ENCODE results near the gene MECR.
A peak's percentile ranks its signal among the peaks of the same experiment; 100 is the strongest.

MECR gene

DNA sequence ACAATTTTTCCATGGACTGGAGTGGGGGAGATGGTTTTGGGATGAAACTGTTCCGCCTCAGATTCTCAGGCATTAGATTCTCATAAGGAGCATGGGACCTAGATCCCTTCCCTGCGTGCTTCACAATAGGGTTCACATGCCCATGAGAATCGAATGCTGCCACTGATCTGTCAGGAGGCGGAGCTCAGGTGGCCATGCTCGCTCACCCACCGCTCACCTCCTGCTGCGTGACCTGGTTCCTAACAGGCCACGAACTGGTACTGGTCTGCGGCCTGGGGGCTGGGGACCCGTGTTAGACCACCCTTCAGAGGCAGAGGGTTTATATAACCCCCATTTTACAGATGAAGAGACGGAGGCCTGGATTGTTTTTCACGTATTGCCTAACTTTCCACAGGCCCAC lies 32.7 kb downstream of the MECR start:
- Histone ChIP-seq H2AFZ (ENCODE audit: low read depth, low read length) (no peak overlapping the region), H2BK15ac (ENCODE audit: low read depth, poor library complexity, severe bottlenecking) (no peak overlapping the region), H2BK5ac (ENCODE audit: low read depth, low read length, poor library complexity, severe bottlenecking) (no peak overlapping the region), H2BK120ac (ENCODE audit: low read depth, low read length) (no peak overlapping the region), H3K4me1 (ENCODE audit: control insufficient read depth, insufficient read depth, low read depth, low read length) (peaks cover 9% of the 10 kb centered on the region), H4K8ac (ENCODE audit: low read length) (no peak overlapping the region), H4K91ac (ENCODE audit: low read length) (no peak overlapping the region), H3K9me3 (ENCODE audit: control insufficient read depth, low read length) (no peaks in the 10 kb centered on the region), H3K4me3 (ENCODE audit: insufficient read depth in 1 of 2, low read depth in 1 of 2, low read length in 2 of 2) (no peak overlapping the region), H3K23ac (ENCODE audit: low read length in 2 of 2) (no peak overlapping the region), H2AK5ac (ENCODE audit: low read length, severe bottlenecking) (no peak overlapping the region), H3K36me3 (ENCODE audit: control insufficient read depth in 1 of 2, insufficient read depth in 2 of 2, low read depth in 1 of 2, low read length in 2 of 2) (peaks cover 53 to 72% of the 10 kb centered on the region in 2 experiments), H3K79me1 (replicated peaks; ENCODE audit: low read length, poor library complexity, severe bottlenecking) (peaks cover 4% of the 10 kb centered on the region), H3K18ac (ENCODE audit: low read depth in 1 of 2, low read length in 2 of 2) (no peak overlapping the region), H2BK12ac (ENCODE audit: low read length in 2 of 2) (no peak overlapping the region), H3K4ac (ENCODE audit: low read depth in 1 of 2, low read length in 2 of 2) (no peak overlapping the region), H3K27ac (ENCODE audit: low read length, poor library complexity, severe bottlenecking) (no peak overlapping the region), H3K9ac (ENCODE audit: low read length) (no peak overlapping the region), H3K4me2 (ENCODE audit: low read length, poor library complexity, severe bottlenecking) (no peak overlapping the region), H3K14ac (ENCODE audit: low read length in 2 of 2) (no peak overlapping the region), H3K27me3 (ENCODE audit: control insufficient read depth in 1 of 2, insufficient read depth in 1 of 2, low read length in 2 of 2) (no peaks in the 10 kb centered on the region)
- 91% methylated on average over 12 of the region's 12 CpGs for WGBS
- DNase-seq = no peak

- Histone ChIP-seq H3K4ac (ENCODE audit: low read depth in 1 of 2, low read length in 2 of 2) (no peak overlapping the region), H4K8ac (ENCODE audit: low read length) (no peak overlapping the region), H2AK5ac (ENCODE audit: low read length, severe bottlenecking) (no peak overlapping the region), H3K18ac (ENCODE audit: low read depth in 1 of 2, low read length in 2 of 2) (no peak overlapping the region), H3K36me3 (ENCODE audit: control insufficient read depth in 1 of 2, insufficient read depth in 2 of 2, low read depth in 1 of 2, low read length in 2 of 2) (peaks cover 55 to 74% of the 10 kb centered on the region in 2 experiments), H3K4me3 (ENCODE audit: insufficient read depth in 1 of 2, low read depth in 1 of 2, low read length in 2 of 2) (no peak overlapping the region), H3K27ac (ENCODE audit: low read length, poor library complexity, severe bottlenecking) (no peak overlapping the region), H4K91ac (ENCODE audit: low read length) (no peak overlapping the region), H3K4me2 (ENCODE audit: low read length, poor library complexity, severe bottlenecking) (no peak overlapping the region), H2BK15ac (ENCODE audit: low read depth, poor library complexity, severe bottlenecking) (no peak overlapping the region), H3K4me1 (ENCODE audit: control insufficient read depth, insufficient read depth, low read depth, low read length) (peaks cover 9% of the 10 kb centered on the region), H3K14ac (ENCODE audit: low read length in 2 of 2) (no peak overlapping the region), H3K9ac (ENCODE audit: low read length) (peak overlapping the region; percentile 47), H2AFZ (ENCODE audit: low read depth, low read length) (no peak overlapping the region), H2BK5ac (ENCODE audit: low read depth, low read length, poor library complexity, severe bottlenecking) (no peak overlapping the region), H3K79me1 (replicated peaks; ENCODE audit: low read length, poor library complexity, severe bottlenecking) (peaks cover 4% of the 10 kb centered on the region), H3K9me3 (ENCODE audit: control insufficient read depth, low read length) (no peaks in the 10 kb centered on the region), H2BK120ac (ENCODE audit: low read depth, low read length) (no peak overlapping the region), H3K27me3 (ENCODE audit: control insufficient read depth in 1 of 2, insufficient read depth in 1 of 2, low read length in 2 of 2) (no peaks in the 10 kb centered on the region), H2BK12ac (ENCODE audit: low read length in 2 of 2) (no peak overlapping the region), H3K23ac (ENCODE audit: low read length in 2 of 2) (no peak overlapping the region)
- 92% methylated on average over 2 of the region's 2 CpGs for WGBS
- peak; percentile 61 for DNase-seq
These were observed 33.2 kb downstream of the MECR start for GRCh38 chr1:29197590-29197924.

- Histone ChIP-seq H3K4me1 (ENCODE audit: control insufficient read depth, insufficient read depth, low read depth, low read length) (peaks cover 6% of the 10 kb centered on the region), H3K27me3 (ENCODE audit: control insufficient read depth in 1 of 2, insufficient read depth in 1 of 2, low read length in 2 of 2) (no peaks in the 10 kb centered on the region), H3K4me3 (ENCODE audit: insufficient read depth in 1 of 2, low read depth in 1 of 2, low read length in 2 of 2) (no peak overlapping the region), H3K4ac (ENCODE audit: low read depth in 1 of 2, low read length in 2 of 2) (no peak overlapping the region), H4K8ac (ENCODE audit: low read length) (no peak overlapping the region), H3K9me3 (ENCODE audit: control insufficient read depth, low read length) (no peaks in the 10 kb centered on the region), H2BK5ac (ENCODE audit: low read depth, low read length, poor library complexity, severe bottlenecking) (no peak overlapping the region), H2BK120ac (ENCODE audit: low read depth, low read length) (no peak overlapping the region), H3K36me3 (ENCODE audit: control insufficient read depth in 1 of 2, insufficient read depth in 2 of 2, low read depth in 1 of 2, low read length in 2 of 2) (peaks cover 55 to 74% of the 10 kb centered on the region in 2 experiments), H3K14ac (ENCODE audit: low read length in 2 of 2) (no peak overlapping the region), H3K23ac (ENCODE audit: low read length in 2 of 2) (no peak overlapping the region), H3K79me1 (replicated peaks; ENCODE audit: low read length, poor library complexity, severe bottlenecking) (peaks cover 4% of the 10 kb centered on the region), H3K4me2 (ENCODE audit: low read length, poor library complexity, severe bottlenecking) (no peak overlapping the region), H2BK12ac (ENCODE audit: low read length in 2 of 2) (no peak overlapping the region), H2AFZ (ENCODE audit: low read depth, low read length) (no peak overlapping the region), H2BK15ac (ENCODE audit: low read depth, poor library complexity, severe bottlenecking) (no peak overlapping the region), H4K91ac (ENCODE audit: low read length) (no peak overlapping the region), H2AK5ac (ENCODE audit: low read length, severe bottlenecking) (no peak overlapping the region), H3K18ac (ENCODE audit: low read depth in 1 of 2, low read length in 2 of 2) (no peak overlapping the region), H3K9ac (ENCODE audit: low read length) (peak overlapping the region; percentile 47), H3K27ac (ENCODE audit: low read length, poor library complexity, severe bottlenecking) (no peak overlapping the region)
- WGBS = 43% methylated on average over 7 of the region's 7 CpGs
- DNase-seq = peak; percentile 91
These were observed 33.7 kb downstream of the MECR start for GRCh38 chr1:29196863-29197589.

GRCh38 chr1:29195881-29196291 lies 34.8 kb downstream of the MECR start:
- Histone ChIP-seq H3K4me3 (ENCODE audit: insufficient read depth in 1 of 2, low read depth in 1 of 2, low read length in 2 of 2) (no peak overlapping the region), H3K9me3 (ENCODE audit: control insufficient read depth, low read length) (no peaks in the 10 kb centered on the region), H2BK15ac (ENCODE audit: low read depth, poor library complexity, severe bottlenecking) (no peak overlapping the region), H4K8ac (ENCODE audit: low read length) (no peak overlapping the region), H3K14ac (ENCODE audit: low read length in 2 of 2) (peak overlapping the region in 1 of 2 experiments; percentile 13), H3K18ac (ENCODE audit: low read depth in 1 of 2, low read length in 2 of 2) (no peak overlapping the region), H3K79me1 (replicated peaks; ENCODE audit: low read length, poor library complexity, severe bottlenecking) (no peaks in the 10 kb centered on the region), H2BK12ac (ENCODE audit: low read length in 2 of 2) (peak overlapping the region in 1 of 2 experiments; percentile 27), H3K36me3 (ENCODE audit: control insufficient read depth in 1 of 2, insufficient read depth in 2 of 2, low read depth in 1 of 2, low read length in 2 of 2) (peaks cover 46 to 64% of the 10 kb centered on the region in 2 experiments), H3K4me1 (ENCODE audit: control insufficient read depth, insufficient read depth, low read depth, low read length) (peaks cover 3% of the 10 kb centered on the region), H3K27me3 (ENCODE audit: control insufficient read depth in 1 of 2, insufficient read depth in 1 of 2, low read length in 2 of 2) (no peaks in the 10 kb centered on the region), H2AK5ac (ENCODE audit: low read length, severe bottlenecking) (no peak overlapping the region), H2BK5ac (ENCODE audit: low read depth, low read length, poor library complexity, severe bottlenecking) (no peak overlapping the region), H4K91ac (ENCODE audit: low read length) (no peak overlapping the region), H3K9ac (ENCODE audit: low read length) (no peak overlapping the region), H2BK120ac (ENCODE audit: low read depth, low read length) (no peak overlapping the region), H2AFZ (ENCODE audit: low read depth, low read length) (no peak overlapping the region), H3K23ac (ENCODE audit: low read length in 2 of 2) (no peak overlapping the region), H3K27ac (ENCODE audit: low read length, poor library complexity, severe bottlenecking) (no peak overlapping the region), H3K4ac (ENCODE audit: low read depth in 1 of 2, low read length in 2 of 2) (no peak overlapping the region), H3K4me2 (ENCODE audit: low read length, poor library complexity, severe bottlenecking) (no peak overlapping the region)
- DNase-seq = no peak
- WGBS = 97% methylated on average over 8 of the region's 8 CpGs
